Superior temporal gyrus (tissue), 1 donor: ENCODE results near the gene MCFD2.

Experiments
- DNase-seq: peaks from one replicate; pipeline ENCODE4 v3.0.0-alpha.2; 2016; ENCODE audit errors: extremely low spot score

The MCFD2 gene

DNA sequence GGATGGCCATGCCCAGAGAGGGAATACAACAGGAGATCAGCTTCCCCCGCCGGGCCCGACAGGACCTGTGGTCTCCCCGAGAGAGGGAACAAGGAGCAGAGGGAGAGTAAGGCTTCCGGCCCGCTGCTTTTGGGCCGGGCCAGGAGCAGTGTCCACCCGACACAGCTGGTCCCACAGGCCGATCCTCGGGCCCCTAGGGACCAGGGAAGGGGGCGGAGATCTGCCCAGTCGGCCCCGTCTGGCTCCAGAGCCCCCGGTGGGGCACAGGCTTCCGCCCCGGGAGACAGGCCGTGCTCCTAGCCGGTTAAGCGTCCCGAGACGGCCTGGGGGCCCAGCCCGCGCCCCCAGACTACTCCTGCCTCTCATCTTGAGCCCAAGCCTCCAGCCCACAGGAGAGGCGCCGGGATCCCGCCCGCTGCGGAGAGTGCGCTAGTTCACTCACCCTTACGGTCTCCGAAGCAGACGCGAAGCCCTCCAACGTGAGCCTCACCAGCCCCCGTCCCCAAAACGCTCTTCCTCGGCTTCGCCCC lies at the start of gene MCFD2:
TSS of gene MCFD2 (minus strand) at position 526 of the 530 bp plus-strand sequence. CDS start 6,635 bp downstream, outside the sequence.
- DNase-seq: no peak

GRCh38 chr2:46964835-46965560 lies 49.4 kb upstream of the MCFD2 start:
- no peak for DNase-seq

GRCh38 chr2:46963941-46964673 lies 48.5 kb upstream of the MCFD2 start:
- DNase-seq: no peak

- DNase-seq: no peak
Measured at GRCh38 chr2:46963210-46963609, 47.6 kb upstream of the MCFD2 start.

- no peak for DNase-seq
Measured at GRCh38 chr2:46962751-46963150, 47.1 kb upstream of the MCFD2 start.

DNA sequence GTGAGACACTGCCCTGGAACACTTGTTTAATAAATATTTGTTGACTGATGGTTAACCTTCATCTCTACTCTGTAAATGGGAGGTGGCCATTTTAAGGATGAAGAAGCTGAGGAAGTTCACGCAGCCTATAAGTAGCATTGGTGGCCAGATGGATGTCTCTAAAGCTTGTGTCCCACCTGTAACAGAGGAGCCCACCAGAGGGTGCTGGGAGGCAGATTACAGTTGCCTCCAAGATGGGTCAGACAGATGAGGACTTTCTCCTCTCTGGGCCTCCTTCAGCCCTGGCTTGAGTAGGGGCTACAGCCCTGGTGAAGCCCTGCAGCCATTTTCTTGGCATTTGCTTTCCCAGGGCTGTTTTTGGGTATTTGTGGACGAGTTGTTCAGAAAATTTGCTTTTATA lies 45.0 kb upstream of the MCFD2 start:
- DNase-seq: no peak

DNA sequence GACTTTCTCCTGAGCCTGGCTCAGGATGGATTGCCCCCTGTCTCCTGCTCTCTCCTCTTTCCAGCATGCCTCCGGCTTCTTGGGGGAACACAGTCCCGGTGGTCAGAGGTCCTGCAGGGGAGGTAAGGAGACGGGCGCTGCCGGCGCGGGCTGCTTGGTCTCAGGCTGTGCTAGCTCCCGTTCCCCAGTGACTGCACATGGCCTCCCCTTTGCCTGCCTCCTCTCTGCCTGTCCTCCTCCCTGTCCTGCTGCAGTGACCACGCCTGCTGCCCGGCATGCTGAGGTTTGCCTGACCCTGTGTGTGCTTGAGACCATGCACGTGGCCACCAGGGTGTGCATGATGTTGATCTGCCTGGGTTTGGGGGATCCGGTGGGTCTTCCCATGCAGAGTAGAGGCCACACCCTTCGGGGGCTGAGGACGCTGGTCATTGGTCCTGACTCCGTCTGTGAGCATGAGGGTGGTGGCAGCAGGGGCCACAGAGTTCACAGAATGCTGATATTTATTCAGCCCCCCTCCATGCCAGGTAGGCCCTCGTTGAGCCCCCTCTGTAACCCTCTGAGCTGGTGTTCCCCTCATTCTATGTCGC lies 42.9 kb upstream of the MCFD2 start:
- DNase-seq: no peak

- no peak for DNase-seq
Measured at GRCh38 chr2:46956981-46957531, 41.5 kb upstream of the MCFD2 start.

GRCh38 chr2:46955764-46956163 lies 40.2 kb upstream of the MCFD2 start:
- no peak for DNase-seq

DNA sequence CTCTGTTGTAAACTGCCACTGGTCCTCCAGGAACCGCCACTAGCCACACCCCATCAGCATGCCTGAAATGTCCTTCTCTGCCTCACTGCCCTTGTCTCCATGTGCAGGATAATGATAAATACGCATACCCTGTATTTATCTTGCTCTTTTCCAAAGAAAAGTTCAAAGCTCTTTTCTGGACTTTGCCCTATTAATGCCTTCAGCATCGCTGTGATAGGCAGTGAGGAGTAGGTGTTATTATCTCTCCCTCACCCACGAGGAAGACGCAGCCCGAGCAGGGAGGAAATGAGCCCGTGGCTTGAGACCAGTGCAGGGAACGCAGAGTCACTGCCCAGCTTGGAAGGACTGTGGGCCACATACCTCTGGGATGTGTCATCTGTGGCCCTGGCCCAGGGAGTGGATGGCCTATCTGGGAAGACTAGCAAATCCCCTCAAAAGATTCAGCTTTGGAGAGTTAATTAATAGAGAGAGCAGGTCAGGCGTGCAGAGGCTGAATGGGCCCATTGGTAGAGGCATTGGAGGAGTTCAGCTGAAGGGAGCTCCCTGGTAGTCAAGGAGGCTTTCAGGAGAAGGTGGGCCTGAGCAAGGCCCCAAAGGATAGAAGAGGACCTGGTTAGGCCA lies 39.5 kb upstream of the MCFD2 start:
- DNase-seq: no peak

GRCh38 chr2:46952171-46952570 lies 36.6 kb upstream of the MCFD2 start:
- no peak for DNase-seq

DNA sequence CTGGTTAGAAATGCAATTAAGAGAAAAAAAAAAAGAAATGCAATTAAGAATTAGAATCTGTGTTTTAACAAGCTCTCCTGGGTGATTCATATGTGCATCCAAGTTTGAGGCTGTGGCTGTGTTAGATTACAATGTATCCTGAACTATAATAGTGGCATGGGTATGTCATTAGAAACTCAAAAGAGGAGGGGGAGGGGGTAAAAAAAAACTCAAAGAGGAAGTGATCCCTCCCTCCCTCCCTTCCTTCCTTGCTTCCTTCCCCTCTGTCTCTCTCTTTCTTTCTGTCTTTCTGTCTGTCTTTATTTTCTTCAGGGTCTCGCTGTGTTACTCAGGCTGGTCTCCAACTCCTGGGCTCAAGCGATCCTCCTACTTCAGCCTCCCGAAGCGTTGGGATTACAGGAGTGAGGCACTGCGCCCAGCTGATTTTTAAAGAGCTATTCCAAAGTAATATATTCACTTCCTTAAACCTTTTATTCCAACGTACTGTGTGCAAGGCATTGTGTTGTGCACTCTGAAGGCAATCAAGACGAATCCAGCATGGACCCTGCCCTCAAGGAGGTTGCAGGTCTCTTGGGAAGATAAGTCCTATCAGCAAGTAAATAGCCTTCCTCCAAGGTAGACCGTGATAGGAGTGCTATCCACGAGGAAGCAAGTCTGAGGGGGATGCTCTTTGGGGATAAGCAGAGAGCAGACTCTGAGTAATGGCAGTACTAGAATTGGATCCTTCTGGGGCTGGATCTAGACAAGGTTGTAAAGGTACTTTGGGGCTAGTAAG lies 35.9 kb upstream of the MCFD2 start:
- no peak for DNase-seq

GRCh38 chr2:46950314-46950713 lies 34.7 kb upstream of the MCFD2 start:
- no peak for DNase-seq

DNA sequence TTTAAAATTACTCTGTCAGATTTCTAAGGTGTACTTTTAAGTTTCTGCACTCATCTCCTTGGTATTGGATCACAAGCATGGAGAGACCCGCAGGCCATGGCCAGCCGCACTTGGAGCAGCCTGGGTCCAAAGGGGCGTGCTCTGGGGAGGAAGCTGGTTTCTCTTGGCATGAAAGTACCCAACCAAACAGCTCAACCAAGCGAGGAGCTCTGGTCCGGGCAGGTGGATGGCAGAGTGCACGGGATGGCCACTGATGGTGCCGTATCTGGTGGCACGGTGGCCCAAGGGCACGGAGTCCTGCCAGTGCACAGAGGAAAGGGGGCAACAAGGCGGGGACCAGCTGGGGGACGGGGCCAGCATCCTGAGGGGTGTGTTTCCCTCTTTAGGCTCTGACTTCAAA lies 32.2 kb upstream of the MCFD2 start:
- no peak for DNase-seq

DNA sequence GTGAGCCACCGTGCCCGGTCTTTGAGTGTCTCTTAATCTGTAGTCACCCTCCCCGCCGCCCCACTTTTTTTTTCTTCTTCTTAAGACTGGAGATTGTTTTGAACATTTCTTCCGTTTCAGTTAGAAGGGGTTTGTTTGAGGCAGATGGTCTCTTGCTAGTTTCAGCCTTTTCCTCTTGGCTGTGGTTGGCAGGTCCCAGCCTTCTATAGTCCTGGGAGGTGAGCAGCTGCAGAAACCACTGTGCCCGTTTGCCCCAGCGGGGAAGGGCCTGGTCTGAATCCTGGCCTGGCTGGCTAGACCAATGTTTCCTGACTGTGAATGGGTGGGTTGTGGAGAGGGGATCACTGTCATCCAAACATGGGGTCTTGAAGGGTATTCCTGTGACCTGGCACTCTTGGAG lies 30.1 kb upstream of the MCFD2 start:
- DNase-seq: no peak

DNA sequence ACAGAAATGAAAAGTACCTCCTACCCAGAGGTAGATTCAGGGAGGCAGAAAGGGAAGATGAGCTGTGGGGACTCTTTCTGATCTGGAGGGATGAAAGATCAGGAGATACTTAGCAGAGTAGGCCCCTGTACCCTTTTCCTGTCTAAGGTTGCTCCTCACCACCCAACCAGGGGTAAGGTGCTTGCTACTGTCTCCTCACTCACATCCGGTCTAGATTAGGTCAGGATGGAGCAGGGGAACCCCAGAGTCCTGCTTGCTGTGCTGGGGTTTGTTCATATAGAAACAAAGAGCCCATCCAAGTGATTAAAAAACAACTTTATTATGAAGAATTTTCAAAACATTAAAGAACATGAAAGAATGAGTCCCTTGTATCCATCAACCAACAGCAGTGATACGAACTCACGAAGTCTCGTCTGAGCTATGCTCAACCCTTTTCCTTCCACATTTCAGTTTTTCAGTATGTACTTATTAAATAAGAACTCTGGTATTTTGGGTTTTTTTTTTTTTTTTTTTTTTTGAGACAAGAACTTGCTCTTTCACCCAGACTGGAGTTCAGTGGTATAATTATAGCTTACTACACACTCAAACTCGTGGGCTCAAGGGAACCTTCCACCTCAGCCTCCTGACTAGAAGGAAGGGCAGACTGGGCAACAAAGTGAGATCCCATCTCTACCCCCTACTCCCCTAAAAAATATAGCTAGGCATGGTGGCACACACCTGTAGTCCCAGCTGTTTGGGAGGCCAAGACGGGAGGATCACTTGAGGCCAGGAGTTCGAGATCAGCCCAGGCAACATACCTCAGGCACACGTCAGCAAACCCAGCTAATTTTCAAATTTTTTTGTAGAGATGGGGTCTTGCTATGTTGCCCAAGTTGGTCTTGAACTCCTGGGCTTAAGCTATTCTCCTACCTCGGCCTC lies 28.5 kb upstream of the MCFD2 start:
- DNase-seq: no peak

DNA sequence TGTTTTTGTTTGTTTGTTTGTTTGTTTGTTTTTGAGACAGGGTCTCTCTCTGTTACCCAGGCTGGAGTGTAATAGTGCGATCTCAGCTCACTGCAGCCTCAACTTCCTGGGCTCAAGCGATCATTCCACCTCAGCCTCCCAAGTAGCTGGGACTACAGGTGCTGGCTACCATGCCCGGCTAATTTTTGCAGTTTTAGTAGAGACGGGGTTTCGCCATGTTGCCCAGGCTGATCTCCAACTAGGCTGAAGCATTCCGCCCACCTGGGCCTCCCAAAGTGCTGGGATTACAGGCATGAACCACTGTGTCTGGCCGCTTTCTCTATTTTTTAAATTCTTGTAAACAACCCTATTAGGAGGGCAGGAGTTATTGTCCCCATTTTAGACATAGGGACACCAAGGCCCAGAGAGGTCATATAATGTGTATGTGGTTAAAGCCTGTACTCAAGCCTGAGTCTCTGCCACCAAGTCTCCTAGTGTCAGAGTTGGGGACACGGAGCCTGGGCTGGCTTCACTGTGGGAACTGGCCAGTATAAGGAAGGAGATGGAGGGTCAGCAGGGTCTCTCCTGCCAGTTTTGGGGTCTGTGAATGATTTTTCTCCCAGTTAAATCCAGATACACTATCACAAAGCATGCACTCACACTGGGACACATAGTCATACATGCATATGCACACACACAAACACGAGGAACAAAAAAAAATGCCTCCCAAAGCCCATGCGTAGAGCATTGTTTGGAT lies 27.5 kb upstream of the MCFD2 start:
- DNase-seq: no peak

DNA sequence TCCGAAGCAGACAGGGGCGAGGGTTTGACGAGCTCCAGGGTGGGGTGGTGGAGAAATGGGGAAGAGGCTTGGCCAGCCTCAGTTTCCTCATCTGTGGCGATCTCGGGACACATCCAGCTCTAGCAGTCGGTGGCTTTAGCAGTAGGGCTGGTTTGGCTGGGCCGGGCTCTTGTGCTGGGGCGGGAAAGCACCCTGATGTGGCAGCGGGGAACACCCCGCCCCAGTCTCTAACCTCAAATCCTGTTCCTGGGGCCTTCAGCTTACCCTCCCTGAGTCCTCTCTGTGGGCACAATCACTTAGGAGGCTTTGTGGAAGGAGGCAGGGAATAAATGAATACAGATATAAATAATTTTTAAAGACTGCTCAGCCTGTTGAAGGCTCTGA lies 26.5 kb upstream of the MCFD2 start:
- DNase-seq: no peak

GRCh38 chr2:46939626-46940359 lies 24.2 kb upstream of the MCFD2 start:
- no peak for DNase-seq
